Nephron progenitor cell (in vitro differentiated cells): ENCODE measurements around the gene SUSD4.

Source experiments
- DNase-seq: peaks from one replicate; pipeline ENCODE4 v3.0.0; 2021
- H3K27ac Mint-ChIP-seq: 2 replicates; pipeline ENCODE4 v1.8.0; 2021; ENCODE audit warnings: mild to moderate bottlenecking, moderate library complexity, mixed read lengths
- H3K27me3 Mint-ChIP-seq: 2 replicates; pipeline ENCODE4 v1.8.0; 2021; ENCODE audit warnings: mild to moderate bottlenecking, low read depth, mixed read lengths; ENCODE audit not compliant: poor library complexity
- H3K36me3 Mint-ChIP-seq: 2 replicates; pipeline ENCODE4 v1.8.0; 2021; ENCODE audit warnings: low read depth, mixed read lengths
- H3K4me1 Mint-ChIP-seq: 2 replicates; pipeline ENCODE4 v1.8.0; 2021; ENCODE audit warnings: mixed read lengths
- H3K4me3 Mint-ChIP-seq: 2 replicates; pipeline ENCODE4 v1.8.0; 2021; ENCODE audit warnings: mild to moderate bottlenecking, moderate library complexity, mixed read lengths
- H3K9me3 Mint-ChIP-seq: 2 replicates; pipeline ENCODE4 v1.8.0; 2021; ENCODE audit warnings: mild to moderate bottlenecking, moderate library complexity, mixed read lengths
- CTCF ChIP-seq: fragments of 200-600 bp; sonication (generic); IDR thresholded peaks from 2 replicates; pipeline ENCODE4 v1.5.0; 2021; ENCODE audit warnings: antibody characterized with exemption

SUSD4 gene

GRCh38 chr1:223331301-223331700 lies 32.7 kb downstream of the SUSD4 start:
- Mint-ChIP-seq H3K27ac (peak overlapping the region; percentile 26), H3K9me3 (peaks cover 3% of the 10 kb centered on the region), H3K36me3 (no peaks in the 10 kb centered on the region), H3K4me3 (no peak overlapping the region), H3K4me1 (peaks cover 24% of the 10 kb centered on the region), H3K27me3 (peaks cover 7% of the 10 kb centered on the region)
- no peak for TF ChIP-seq CTCF
- no peak for DNase-seq

- Mint-ChIP-seq H3K36me3 (no peaks in the 10 kb centered on the region), H3K9me3 (peaks cover 3% of the 10 kb centered on the region), H3K27ac (no peak overlapping the region), H3K4me1 (peaks cover 24% of the 10 kb centered on the region), H3K27me3 (peaks cover 7% of the 10 kb centered on the region), H3K4me3 (no peak overlapping the region)
- no peak for TF ChIP-seq CTCF
- no peak for DNase-seq
Measured at GRCh38 chr1:223330466-223330865, 33.5 kb downstream of the SUSD4 start.

GRCh38 chr1:223329664-223330415 lies 34.1 kb downstream of the SUSD4 start:
- DNase-seq = no peak
- TF ChIP-seq CTCF = no peak
- Mint-ChIP-seq H3K9me3 (peaks cover 3% of the 10 kb centered on the region), H3K36me3 (no peaks in the 10 kb centered on the region), H3K27me3 (peaks cover 7% of the 10 kb centered on the region), H3K4me3 (no peak overlapping the region), H3K27ac (no peak overlapping the region), H3K4me1 (peaks cover 24% of the 10 kb centered on the region)

- H3K9me3 Mint-ChIP-seq = no peaks in the 10 kb centered on the region
- H3K36me3 Mint-ChIP-seq = no peaks in the 10 kb centered on the region
- peaks cover 28% of the 10 kb centered on the region for H3K4me1 Mint-ChIP-seq
- no peak overlapping the region for H3K4me3 Mint-ChIP-seq
- peaks cover 7% of the 10 kb centered on the region for H3K27me3 Mint-ChIP-seq
- no peak for TF ChIP-seq CTCF
- H3K27ac Mint-ChIP-seq = no peak overlapping the region
- no peak for DNase-seq
Measured at GRCh38 chr1:223329252-223329651, 34.7 kb downstream of the SUSD4 start.

- no peak for DNase-seq
- Mint-ChIP-seq H3K4me3 (no peak overlapping the region), H3K27ac (no peak overlapping the region), H3K36me3 (no peaks in the 10 kb centered on the region), H3K4me1 (peaks cover 32% of the 10 kb centered on the region), H3K9me3 (no peaks in the 10 kb centered on the region), H3K27me3 (peaks cover 7% of the 10 kb centered on the region)
- TF ChIP-seq CTCF = no peak
Measured at GRCh38 chr1:223328566-223328965, 35.4 kb downstream of the SUSD4 start.

- H3K4me1 Mint-ChIP-seq = peaks cover 28% of the 10 kb centered on the region
- TF ChIP-seq CTCF = no peak
- no peak overlapping the region for H3K4me3 Mint-ChIP-seq
- DNase-seq = no peak
- peaks cover 10% of the 10 kb centered on the region for H3K27me3 Mint-ChIP-seq
- no peaks in the 10 kb centered on the region for H3K36me3 Mint-ChIP-seq
- no peak overlapping the region for H3K27ac Mint-ChIP-seq
- H3K9me3 Mint-ChIP-seq = no peaks in the 10 kb centered on the region
Measured at GRCh38 chr1:223326776-223327175, 37.2 kb downstream of the SUSD4 start.
